ENCODE results near the gene SORCS2.

The SORCS2 gene

DNA sequence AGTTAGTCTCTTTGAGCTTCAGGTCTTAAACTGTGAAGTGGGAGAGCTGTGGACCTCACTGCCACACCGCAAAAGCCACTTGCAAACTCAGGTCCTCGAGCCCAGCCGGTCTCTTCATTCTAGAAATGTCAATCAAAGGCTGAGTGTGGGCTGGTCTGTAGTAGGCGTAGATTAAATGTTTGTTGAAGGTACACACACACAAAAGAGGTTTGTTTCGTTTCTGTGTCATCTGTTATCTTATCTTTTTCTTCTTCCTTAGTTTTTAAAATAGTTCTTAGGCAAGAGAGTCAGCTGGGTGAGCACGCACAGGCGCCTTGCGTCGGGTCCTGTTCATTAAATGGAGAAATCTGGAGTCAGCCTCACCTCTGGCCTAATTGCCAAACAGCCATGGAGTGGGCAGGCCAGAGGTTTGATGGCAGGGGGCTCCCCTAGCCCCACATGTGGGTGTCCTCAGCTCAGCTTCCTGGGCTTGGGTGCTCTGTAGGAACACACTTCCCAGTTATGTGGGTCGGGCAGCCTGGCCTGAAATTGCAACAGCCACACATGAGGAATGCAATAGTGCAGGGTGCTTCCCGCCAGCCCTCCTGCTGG lies 243.2 kb downstream of the SORCS2 start:
- no peak for DNase-seq (ENCODE audit: low spot score)
- TF ChIP-seq, protein P1, sequence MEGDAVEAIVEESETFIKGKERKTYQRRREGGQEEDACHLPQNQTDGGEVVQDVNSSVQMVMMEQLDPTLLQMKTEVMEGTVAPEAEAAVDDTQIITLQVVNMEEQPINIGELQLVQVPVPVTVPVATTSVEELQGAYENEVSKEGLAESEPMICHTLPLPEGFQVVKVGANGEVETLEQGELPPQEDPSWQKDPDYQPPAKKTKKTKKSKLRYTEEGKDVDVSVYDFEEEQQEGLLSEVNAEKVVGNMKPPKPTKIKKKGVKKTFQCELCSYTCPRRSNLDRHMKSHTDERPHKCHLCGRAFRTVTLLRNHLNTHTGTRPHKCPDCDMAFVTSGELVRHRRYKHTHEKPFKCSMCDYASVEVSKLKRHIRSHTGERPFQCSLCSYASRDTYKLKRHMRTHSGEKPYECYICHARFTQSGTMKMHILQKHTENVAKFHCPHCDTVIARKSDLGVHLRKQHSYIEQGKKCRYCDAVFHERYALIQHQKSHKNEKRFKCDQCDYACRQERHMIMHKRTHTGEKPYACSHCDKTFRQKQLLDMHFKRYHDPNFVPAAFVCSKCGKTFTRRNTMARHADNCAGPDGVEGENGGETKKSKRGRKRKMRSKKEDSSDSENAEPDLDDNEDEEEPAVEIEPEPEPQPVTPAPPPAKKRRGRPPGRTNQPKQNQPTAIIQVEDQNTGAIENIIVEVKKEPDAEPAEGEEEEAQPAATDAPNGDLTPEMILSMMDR (conservative IDR thresholded peaks at IDR 0.05; ENCODE audit: low read depth), result no peak
- H3K27ac ChIP-seq, result peak overlapping the region; percentile 77
- ChIA-PET CTCF (no interaction called here), POLR2A (ENCODE audit: low non-redundant PET) (no interaction called here)

DNA sequence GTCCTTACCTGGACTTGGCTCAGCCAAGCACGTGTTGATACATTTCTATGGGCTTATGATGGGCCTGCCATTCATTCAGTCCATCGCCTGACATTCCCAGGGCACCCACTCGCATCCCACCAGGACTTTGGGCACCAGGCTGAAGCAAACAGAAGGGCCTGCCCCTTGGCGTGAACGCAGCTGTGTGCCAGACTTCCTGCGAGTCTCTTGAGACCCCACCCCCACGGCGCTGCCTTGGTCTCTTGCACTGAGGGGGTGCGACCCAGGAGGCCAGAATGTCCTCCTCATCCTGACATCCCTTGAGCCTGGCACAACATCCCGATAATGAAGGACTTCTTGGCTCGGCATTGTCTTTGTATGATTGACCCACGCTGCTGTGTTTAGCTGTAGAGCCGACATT lies 243.9 kb downstream of the SORCS2 start:
- TF ChIP-seq, protein P1 (conservative IDR thresholded peaks at IDR 0.05; ENCODE audit: low read depth), result no peak
- no peak overlapping the region for H3K27ac ChIP-seq
- CTCF ChIA-PET, result no interaction called here
- DNase-seq (ENCODE audit: low spot score), result no peak
- POLR2A ChIA-PET (ENCODE audit: low non-redundant PET), result interaction anchor here (0.6 kb wide), 1 partner anchor 88 kb away, joined by 4 read pairs; no protein-coding TSS in a partner anchor

DNA sequence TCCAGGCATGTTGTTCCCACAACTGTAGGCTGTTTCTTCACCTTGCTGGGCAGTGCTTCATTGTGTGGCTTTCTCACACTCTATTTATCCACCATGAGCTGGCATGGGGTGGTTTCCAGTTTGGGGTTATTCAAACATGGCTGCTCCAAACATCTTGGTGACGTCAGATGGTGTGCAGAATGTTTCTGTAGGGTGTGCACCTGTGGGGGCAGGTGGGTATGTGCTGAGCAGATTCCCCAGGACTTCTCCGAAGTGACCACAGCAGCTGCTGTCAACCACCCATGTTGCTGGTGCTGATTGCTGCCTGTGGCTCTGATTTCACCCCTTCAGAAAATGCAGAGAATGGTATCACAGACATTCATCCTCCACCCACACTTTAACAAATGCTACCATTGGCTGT lies 247.4 kb downstream of the SORCS2 start:
- H3K27ac ChIP-seq, result no peak overlapping the region
- ChIA-PET CTCF (no interaction called here), POLR2A (ENCODE audit: low non-redundant PET) (no interaction called here)
- TF ChIP-seq, protein P1 (conservative IDR thresholded peaks at IDR 0.05; ENCODE audit: low read depth), result no peak
- no peak for DNase-seq (ENCODE audit: low spot score)

DNA sequence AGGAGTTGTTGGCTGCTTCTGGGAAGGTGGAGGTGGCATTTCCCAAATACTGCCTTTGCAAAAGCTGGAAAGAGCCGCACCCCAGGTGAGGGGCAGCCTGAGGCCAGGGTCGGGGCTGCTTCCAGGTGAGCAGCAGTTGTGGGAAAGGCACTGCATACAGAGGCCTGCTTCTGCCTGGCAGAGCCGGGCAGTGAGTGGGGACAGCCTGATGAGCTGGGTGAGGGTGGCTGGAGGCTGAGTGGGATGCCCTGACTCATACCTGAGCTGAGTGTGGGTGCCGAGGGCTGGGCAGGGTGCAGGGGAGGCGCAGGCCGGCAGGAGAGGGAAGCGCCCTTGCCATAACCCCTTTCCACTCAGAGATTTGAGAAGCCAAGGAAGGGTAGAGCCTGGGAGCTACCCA lies 248.9 kb downstream of the SORCS2 start:
- TF ChIP-seq, protein P1 (conservative IDR thresholded peaks at IDR 0.05; ENCODE audit: low read depth), result no peak
- DNase-seq (ENCODE audit: low spot score), result no peak
- CTCF ChIA-PET, result no interaction called here
- no peak overlapping the region for H3K27ac ChIP-seq
- POLR2A ChIA-PET (ENCODE audit: low non-redundant PET), result no interaction called here

DNA sequence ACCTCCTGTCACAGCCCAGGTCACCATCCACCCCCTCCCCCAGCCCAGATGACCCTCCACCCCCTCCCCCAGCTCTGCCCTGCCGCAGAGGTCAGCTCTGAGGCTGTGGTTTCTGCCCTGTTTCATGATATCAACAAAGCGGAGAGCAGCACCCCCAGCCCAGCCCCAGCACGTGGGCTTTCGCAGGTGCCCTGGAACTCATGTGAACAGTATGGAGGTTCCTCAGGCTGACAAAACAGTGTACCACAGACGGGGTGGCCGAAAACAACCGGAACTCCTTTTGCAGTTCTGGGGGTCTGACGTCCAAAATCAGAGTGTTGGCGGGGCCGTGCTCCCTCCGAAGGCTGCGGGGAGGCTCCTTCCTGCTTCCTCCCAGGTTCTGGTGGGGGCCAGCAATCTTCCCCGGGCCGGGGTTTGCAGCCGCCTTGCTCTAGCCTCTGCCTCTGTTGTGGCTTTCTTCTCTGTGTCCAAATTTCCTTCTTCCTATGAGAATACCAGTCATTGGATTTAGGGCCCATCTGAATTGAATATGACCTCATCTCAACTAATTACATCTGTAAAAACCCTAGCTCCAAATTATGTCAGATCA lies 250.3 kb downstream of the SORCS2 start:
- CTCF ChIA-PET, result no interaction called here
- H3K27ac ChIP-seq, result no peak overlapping the region
- TF ChIP-seq, protein P1 (conservative IDR thresholded peaks at IDR 0.05; ENCODE audit: low read depth), result no peak
- no peak for DNase-seq (ENCODE audit: low spot score)
- POLR2A ChIA-PET (ENCODE audit: low non-redundant PET), result no interaction called here

DNA sequence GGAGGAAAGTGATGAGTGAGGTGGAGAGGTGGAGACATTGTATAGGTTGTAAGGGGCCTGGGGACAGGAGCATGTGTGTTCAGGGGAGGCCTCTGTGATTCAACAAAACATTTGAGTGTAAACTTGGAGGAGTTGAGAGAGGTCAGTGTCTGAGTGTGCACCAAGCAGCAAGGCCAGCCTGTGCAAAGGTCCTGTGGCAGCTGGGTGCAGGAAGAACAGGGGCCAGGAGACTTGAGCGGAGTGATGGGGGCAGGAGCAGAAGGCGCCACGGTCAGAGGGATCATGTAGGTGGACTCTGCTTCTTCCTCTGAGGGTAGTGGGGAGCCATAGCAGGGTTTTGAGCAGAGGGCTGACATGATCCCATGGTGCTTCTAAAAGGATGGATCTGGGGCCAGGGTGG lies 252.0 kb downstream of the SORCS2 start:
- H3K27ac ChIP-seq, result no peak overlapping the region
- TF ChIP-seq, protein P1 (conservative IDR thresholded peaks at IDR 0.05; ENCODE audit: low read depth), result no peak
- CTCF ChIA-PET, result no interaction called here
- no peak for DNase-seq (ENCODE audit: low spot score)
- POLR2A ChIA-PET (ENCODE audit: low non-redundant PET), result no interaction called here

Data from RWPE1 (cell line).